ENCODE measurements around the gene SLC47A1.

Gene SLC47A1

GRCh38 chr17:19610879-19611278 lies 77.2 kb downstream of the SLC47A1 start:
- no peak for DNase-seq (ENCODE audit: low read depth)

DNA sequence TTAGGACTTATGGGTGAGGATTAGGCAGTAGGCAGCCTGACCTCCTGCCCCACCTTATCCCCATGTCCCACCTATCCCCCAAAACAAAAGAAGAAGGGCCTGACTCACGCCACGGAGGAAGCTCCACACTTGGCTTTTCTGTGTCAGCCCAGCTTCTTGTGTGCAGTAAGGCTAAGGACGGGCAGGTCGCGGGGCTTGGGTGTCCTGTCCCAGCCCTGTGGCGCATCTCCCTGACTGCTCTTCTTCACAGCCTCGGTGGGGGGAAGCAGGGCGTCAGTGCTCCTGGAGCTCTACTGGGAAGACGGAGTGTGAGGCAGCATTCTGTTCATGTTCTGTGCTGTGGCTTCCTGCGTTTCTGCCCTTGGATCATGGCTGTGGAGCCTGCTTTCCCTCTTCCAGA lies 80.3 kb downstream of the SLC47A1 start:
- no peak overlapping the region for H3K4me3 ChIP-seq (ENCODE audit: low read depth, low read length)
- TF ChIP-seq CTCF (conservative IDR thresholded peaks at IDR 0.05; ENCODE audit: low read depth, low read length), result no peak
- no peak for DNase-seq (ENCODE audit: low read depth)

More at GRCh38 chr17:19610879-19611278, 77.2 kb downstream of the SLC47A1 start:
- no peak for TF ChIP-seq CTCF (conservative IDR thresholded peaks at IDR 0.05; ENCODE audit: low read depth, low read length)
- no peak overlapping the region for H3K4me3 ChIP-seq (ENCODE audit: low read depth, low read length)

GRCh38 chr17:19614900-19615299 lies 81.2 kb downstream of the SLC47A1 start:
- no peak for DNase-seq (ENCODE audit: low read depth)
- TF ChIP-seq CTCF (conservative IDR thresholded peaks at IDR 0.05; ENCODE audit: low read depth, low read length), result no peak
- H3K4me3 ChIP-seq (ENCODE audit: low read depth, low read length), result no peak overlapping the region

DNA sequence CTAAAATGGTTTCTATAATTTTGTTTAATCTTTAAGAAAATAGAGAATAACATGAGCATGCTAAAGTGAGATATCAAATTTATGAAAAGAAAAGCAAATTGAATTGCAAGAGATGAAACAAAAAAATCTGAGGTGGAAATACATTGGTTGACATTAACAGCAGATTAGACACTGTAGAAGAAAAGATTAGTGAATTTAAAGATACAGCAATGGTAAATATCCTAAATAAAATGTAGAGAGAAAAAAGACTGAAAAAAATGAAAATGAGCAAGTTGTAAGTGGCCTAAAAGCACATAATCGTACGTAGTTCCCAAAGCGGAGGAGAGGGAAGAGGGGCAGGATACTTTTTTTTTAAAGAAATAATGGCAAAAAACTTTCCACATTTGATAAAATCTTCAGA lies 84.4 kb downstream of the SLC47A1 start:
- no peak for DNase-seq (ENCODE audit: low read depth)
- TF ChIP-seq CTCF (conservative IDR thresholded peaks at IDR 0.05; ENCODE audit: low read depth, low read length), result no peak
- H3K4me3 ChIP-seq (ENCODE audit: low read depth, low read length), result no peak overlapping the region

GRCh38 chr17:19619705-19620325 lies 86.2 kb downstream of the SLC47A1 start:
- H3K4me3 ChIP-seq (ENCODE audit: low read depth, low read length), result no peak overlapping the region
- DNase-seq (ENCODE audit: low read depth), result no peak
- TF ChIP-seq CTCF (conservative IDR thresholded peaks at IDR 0.05; ENCODE audit: low read depth, low read length), result no peak

DNA sequence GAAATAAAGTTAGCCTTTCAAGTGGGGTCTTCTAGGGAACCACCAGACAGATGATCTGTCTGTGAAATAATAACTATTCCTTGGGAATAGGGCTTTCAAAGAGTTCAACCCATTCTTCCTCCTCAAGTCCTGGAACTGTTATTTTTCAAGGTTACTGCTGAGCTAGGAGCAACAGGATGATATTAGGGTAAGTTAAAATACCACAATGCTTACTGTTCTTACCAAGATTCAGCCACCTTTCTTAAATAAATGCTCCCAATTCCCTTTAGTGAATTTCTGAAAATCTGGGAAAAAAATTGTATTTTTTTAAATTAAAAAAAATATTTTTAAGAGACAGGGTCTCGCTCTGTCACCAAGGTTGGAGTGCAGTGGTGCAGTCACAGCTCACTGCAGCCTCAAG lies 88.0 kb downstream of the SLC47A1 start:
- H3K4me3 ChIP-seq (ENCODE audit: low read depth, low read length), result no peak overlapping the region
- no peak for TF ChIP-seq CTCF (conservative IDR thresholded peaks at IDR 0.05; ENCODE audit: low read depth, low read length)
- DNase-seq (ENCODE audit: low read depth), result no peak

- DNase-seq (ENCODE audit: low read depth), result no peak
- TF ChIP-seq CTCF (conservative IDR thresholded peaks at IDR 0.05; ENCODE audit: low read depth, low read length), result no peak
- no peak overlapping the region for H3K4me3 ChIP-seq (ENCODE audit: low read depth, low read length)
Measured at GRCh38 chr17:19626079-19626478, 92.4 kb downstream of the SLC47A1 start.

Measured in choroid plexus epithelial cell (primary cell).